Effector memory CD8-positive, alpha-beta T cell (primary cell): ENCODE measurements around the gene CERK.
"Not testable (repeated sequence)": the region's sequence is repeated elsewhere in the genome, so short reads cannot be mapped to it uniquely, and the experiment has no call there.

Experiments used
- ATAC-seq: fragments of 150-1000 bp; cut with Tn5 transposase; replicated peaks from 2 replicates; pipeline ENCODE4 v1.10.0; 2021; ENCODE audit warnings: mild to moderate bottlenecking, moderate library complexity
- DNase-seq, 3 experiments: peaks; one replicate each; pipeline ENCODE4 v3.0.0; 2021
- H3K27ac Mint-ChIP-seq, 2 donors: one replicate each; pipeline ENCODE4 v1.8.0; 2022; ENCODE audit warnings: mild to moderate bottlenecking in 2 of 2, mixed read lengths in 2 of 2, moderate library complexity in 2 of 2
- H3K27me3 Mint-ChIP-seq, 2 donors: one replicate each; pipeline ENCODE4 v1.8.0; 2022; ENCODE audit warnings: mixed read lengths in 2 of 2
- H3K36me3 Mint-ChIP-seq: one replicate; pipeline ENCODE4 v1.8.0; 2022; ENCODE audit warnings: mild to moderate bottlenecking, moderate library complexity, mixed read lengths; ENCODE audit not compliant: insufficient read depth
- H3K4me1 Mint-ChIP-seq, 2 donors: one replicate each; pipeline ENCODE4 v1.8.0; 2022; ENCODE audit warnings: low read depth in 2 of 2, mixed read lengths in 2 of 2
- H3K4me3 Mint-ChIP-seq, 2 donors: one replicate each; pipeline ENCODE4 v1.8.0; 2022; ENCODE audit warnings: mild to moderate bottlenecking in 2 of 2, mixed read lengths in 2 of 2, moderate library complexity in 2 of 2
- H3K9me3 Mint-ChIP-seq, 2 donors: one replicate each; pipeline ENCODE4 v1.8.0; 2022; ENCODE audit warnings: mixed read lengths in 2 of 2

Gene CERK

GRCh38 chr22:46738647-46739093, 618 bp upstream of the CERK start:
- H3K27me3 Mint-ChIP-seq: no peaks in the 10 kb centered on the region
- peak overlapping the region; percentile 88 to 97 for H3K27ac Mint-ChIP-seq
- H3K4me1 Mint-ChIP-seq: peaks cover 34 to 42% of the 10 kb centered on the region in 2 donors
- peak overlapping the region; percentile 84 to 93 for H3K4me3 Mint-ChIP-seq
- H3K9me3 Mint-ChIP-seq: no peaks in the 10 kb centered on the region
- no peak for DNase-seq
- H3K36me3 Mint-ChIP-seq: peaks cover 46% of the 10 kb centered on the region
- no peak for ATAC-seq

GRCh38 chr22:46737105-46737975, 712 bp downstream of the CERK start:
- Mint-ChIP-seq H3K27me3 (no peaks in the 10 kb centered on the region), H3K9me3 (no peaks in the 10 kb centered on the region), H3K4me3 (peak overlapping the region; percentile 97 to 99), H3K36me3 (peaks cover 54% of the 10 kb centered on the region), H3K4me1 (peaks cover 34 to 43% of the 10 kb centered on the region in 2 donors), H3K27ac (peak overlapping the region; percentile 96 to 99)
- peak; percentile 10 for ATAC-seq
- peak in 2 of 3 experiments; percentile 25 to 42 for DNase-seq

- DNase-seq (no peak), ATAC-seq (no peak)
- Mint-ChIP-seq H3K27me3 (no peaks in the 10 kb centered on the region), H3K4me1 (peaks cover 38 to 48% of the 10 kb centered on the region in 2 donors), H3K36me3 (peaks cover 59% of the 10 kb centered on the region), H3K4me3 (peak overlapping the region; percentile 97 to 99), H3K9me3 (no peaks in the 10 kb centered on the region), H3K27ac (peak overlapping the region; percentile 96 to 99)
Observed at GRCh38 chr22:46736705-46737104, 1.3 kb downstream of the CERK start.

- H3K27me3 Mint-ChIP-seq: no peaks in the 10 kb centered on the region
- H3K36me3 Mint-ChIP-seq: peaks cover 66% of the 10 kb centered on the region
- no peaks in the 10 kb centered on the region for H3K9me3 Mint-ChIP-seq
- peak overlapping the region; percentile 96 to 99 for H3K27ac Mint-ChIP-seq
- peak overlapping the region; percentile 97 to 99 for H3K4me3 Mint-ChIP-seq
- no peak for DNase-seq
- H3K4me1 Mint-ChIP-seq: peaks cover 46 to 53% of the 10 kb centered on the region in 2 donors
- no peak for ATAC-seq
Observed at GRCh38 chr22:46735747-46736608, 2.1 kb downstream of the CERK start.

- peak; percentile 59 to 77 (median 76) for DNase-seq
- Mint-ChIP-seq H3K36me3 (peaks cover 73% of the 10 kb centered on the region), H3K9me3 (no peaks in the 10 kb centered on the region), H3K27ac (peak overlapping the region; percentile 96 to 99), H3K27me3 (no peaks in the 10 kb centered on the region), H3K4me1 (peaks cover 55 to 60% of the 10 kb centered on the region in 2 donors), H3K4me3 (peak overlapping the region; percentile 97 to 99)
- ATAC-seq: peak; percentile 59
Observed at GRCh38 chr22:46734830-46735453, 3.1 kb downstream of the CERK start.

GRCh38 chr22:46734213-46734722, 3.8 kb downstream of the CERK start:
- Mint-ChIP-seq H3K27ac (peak overlapping the region; percentile 96 to 99), H3K4me1 (peaks cover 53 to 61% of the 10 kb centered on the region in 2 donors), H3K4me3 (peak overlapping the region; percentile 97 to 99), H3K36me3 (peaks cover 79% of the 10 kb centered on the region)
- not testable (repeated sequence) for H3K9me3 Mint-ChIP-seq, ATAC-seq, H3K27me3 Mint-ChIP-seq, DNase-seq

GRCh38 chr22:46732513-46732912, 5.5 kb downstream of the CERK start:
- no peaks in the 10 kb centered on the region for H3K9me3 Mint-ChIP-seq
- no peak for DNase-seq
- H3K36me3 Mint-ChIP-seq: peaks cover 86% of the 10 kb centered on the region
- H3K27ac Mint-ChIP-seq: peak overlapping the region; percentile 65 to 97
- ATAC-seq: no peak
- H3K4me1 Mint-ChIP-seq: peaks cover 46 to 66% of the 10 kb centered on the region in 2 donors
- H3K4me3 Mint-ChIP-seq: peak overlapping the region; percentile 68 to 69
- no peaks in the 10 kb centered on the region for H3K27me3 Mint-ChIP-seq

- ATAC-seq: no peak
- no peak for DNase-seq
- H3K36me3 Mint-ChIP-seq: peaks cover 85% of the 10 kb centered on the region
- H3K9me3 Mint-ChIP-seq: no peaks in the 10 kb centered on the region
- no peaks in the 10 kb centered on the region for H3K27me3 Mint-ChIP-seq
- peak overlapping the region; percentile 68 to 80 for H3K4me3 Mint-ChIP-seq
- H3K4me1 Mint-ChIP-seq: peaks cover 42 to 63% of the 10 kb centered on the region in 2 donors
- H3K27ac Mint-ChIP-seq: peak overlapping the region; percentile 94 to 97
Observed at GRCh38 chr22:46732041-46732379, 6.0 kb downstream of the CERK start.

GRCh38 chr22:46731246-46732040, 6.6 kb downstream of the CERK start:
- Mint-ChIP-seq H3K4me3 (peak overlapping the region; percentile 68 to 80), H3K9me3 (no peaks in the 10 kb centered on the region), H3K36me3 (peaks cover 81% of the 10 kb centered on the region), H3K4me1 (peaks cover 36 to 58% of the 10 kb centered on the region in 2 donors), H3K27ac (peak overlapping the region; percentile 94 to 97), H3K27me3 (no peaks in the 10 kb centered on the region)
- DNase-seq (no peak), ATAC-seq (peak; percentile 18)

- Mint-ChIP-seq H3K36me3 (peaks cover 81% of the 10 kb centered on the region), H3K27ac (peak overlapping the region; percentile 94 to 97), H3K27me3 (no peaks in the 10 kb centered on the region), H3K4me3 (peak overlapping the region; percentile 51 to 80), H3K9me3 (no peaks in the 10 kb centered on the region), H3K4me1 (peaks cover 39 to 57% of the 10 kb centered on the region in 2 donors)
- no peak for DNase-seq
- peak; percentile 17 for ATAC-seq
Observed at GRCh38 chr22:46730568-46731245, 7.3 kb downstream of the CERK start.

- DNase-seq (no peak), ATAC-seq (no peak)
- no peaks in the 10 kb centered on the region for H3K9me3 Mint-ChIP-seq
- peak overlapping the region in 1 of 2 donors; percentile 97 for H3K27ac Mint-ChIP-seq
- H3K27me3 Mint-ChIP-seq: no peaks in the 10 kb centered on the region
- H3K4me3 Mint-ChIP-seq: peak overlapping the region in 1 of 2 donors; percentile 21
- peaks cover 87% of the 10 kb centered on the region for H3K36me3 Mint-ChIP-seq
- peaks cover 31 to 55% of the 10 kb centered on the region in 2 donors for H3K4me1 Mint-ChIP-seq
Observed at GRCh38 chr22:46728470-46728869, 9.6 kb downstream of the CERK start.
